Measurements from ENCODE around the gene AP1M1.

The AP1M1 gene

DNA sequence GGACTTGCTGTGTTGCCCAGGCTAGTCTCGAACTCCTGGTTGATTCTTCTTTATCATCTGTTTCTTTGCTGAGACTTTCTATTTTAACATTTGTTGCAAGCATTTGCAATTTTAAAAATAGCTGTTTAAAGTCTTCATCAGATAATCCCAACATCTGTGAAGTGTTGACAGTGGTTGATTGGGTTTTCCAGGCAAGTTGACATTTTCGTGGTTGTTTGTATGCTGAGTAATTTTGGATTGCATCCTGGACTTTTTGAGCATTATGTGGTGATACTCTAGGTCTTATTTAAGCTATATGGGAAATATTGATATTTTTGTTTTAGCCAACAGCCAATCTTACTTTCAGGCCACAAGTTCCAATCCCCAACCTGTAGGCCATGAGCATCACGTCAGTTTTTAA, 25.1 kb downstream of the AP1M1 start:
- TF ChIP-seq EGR1 (IDR thresholded peaks at IDR 0.05) (no peak), FOXM1 (IDR thresholded peaks at IDR 0.05; ENCODE audit: borderline replicate concordance, low read depth) (no peak), RAD21 (IDR thresholded peaks at IDR 0.05; ENCODE audit: low read depth) (no peak), TEAD4 (IDR thresholded peaks at IDR 0.05) (no peak), REST (IDR thresholded peaks at IDR 0.05; ENCODE audit: low read depth) (no peak), CREB1 (IDR thresholded peaks at IDR 0.05; ENCODE audit: low read depth) (no peak), EP300 (IDR thresholded peaks at IDR 0.05; ENCODE audit: borderline replicate concordance) (no peak), TAF1 (IDR thresholded peaks at IDR 0.05; ENCODE audit: low read depth) (no peak), YY1 (IDR thresholded peaks at IDR 0.05; ENCODE audit: low read depth) (no peak), CEBPB (IDR thresholded peaks at IDR 0.05) (no peak)

GRCh38 chr19:16223746-16224145, 26.0 kb downstream of the AP1M1 start:
- no peak for TF ChIP-seq EP300 (IDR thresholded peaks at IDR 0.05; ENCODE audit: borderline replicate concordance)

GRCh38 chr19:16224293-16225045, 26.8 kb downstream of the AP1M1 start:
- no peak for TF ChIP-seq ZBTB7A (IDR thresholded peaks at IDR 0.05; ENCODE audit: low read depth)
- TF ChIP-seq TAF1 (IDR thresholded peaks at IDR 0.05; ENCODE audit: low read depth): no peak
- no peak for TF ChIP-seq TCF12 (IDR thresholded peaks at IDR 0.05; ENCODE audit: low read depth)

DNA sequence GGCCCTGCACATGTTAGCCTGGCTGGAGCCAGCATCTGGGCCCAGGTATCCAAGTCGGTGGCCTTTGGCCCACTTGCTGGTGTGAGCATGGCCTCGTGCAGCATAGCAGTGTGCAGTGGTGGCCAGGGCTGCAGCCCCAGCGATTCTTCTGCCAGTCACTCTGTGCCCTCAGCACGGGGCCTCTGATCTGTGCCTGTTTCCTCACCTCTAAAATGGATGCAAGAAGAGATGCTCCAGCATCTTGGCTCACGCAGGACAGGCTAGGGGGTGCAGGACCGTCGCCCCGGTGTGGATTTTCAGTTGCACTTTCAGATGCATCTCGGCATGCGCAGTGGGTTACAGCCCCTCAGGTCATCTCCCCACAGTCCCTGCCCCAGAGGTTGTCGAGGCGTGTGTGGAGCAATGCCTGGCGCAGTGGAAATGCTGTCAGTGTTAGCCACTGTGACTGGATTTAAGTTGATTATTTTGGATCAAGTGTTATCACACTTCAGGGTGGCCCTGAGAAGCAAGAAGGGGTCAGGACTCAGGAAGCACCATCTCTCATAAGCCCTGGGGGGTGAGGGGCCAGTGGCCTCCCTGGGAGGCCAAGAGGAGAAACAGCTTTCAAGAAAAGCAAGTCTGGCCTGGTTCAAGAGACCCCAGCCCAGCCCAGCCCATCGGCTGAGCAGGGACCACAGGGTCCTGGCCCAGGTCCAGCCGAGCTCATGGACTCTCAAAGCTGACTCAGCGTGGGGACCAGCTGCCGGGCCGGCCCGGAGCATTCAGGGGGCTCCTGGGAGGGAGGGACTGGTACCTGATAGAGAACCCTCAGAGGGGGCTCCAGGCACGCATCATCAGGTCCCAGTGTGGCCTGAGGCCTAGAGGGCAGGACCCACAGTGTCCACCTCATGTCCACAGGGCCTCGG, 27.8 kb downstream of the AP1M1 start:
- no peak for TF ChIP-seq REST (IDR thresholded peaks at IDR 0.05; ENCODE audit: low read depth)
- TF ChIP-seq TAF1 (IDR thresholded peaks at IDR 0.05; ENCODE audit: low read depth): no peak
- TF ChIP-seq EP300 (IDR thresholded peaks at IDR 0.05; ENCODE audit: borderline replicate concordance): no peak
- no peak for TF ChIP-seq ZBTB7A (IDR thresholded peaks at IDR 0.05; ENCODE audit: low read depth)
- TF ChIP-seq FOXM1 (IDR thresholded peaks at IDR 0.05; ENCODE audit: borderline replicate concordance, low read depth): no peak
- no peak for TF ChIP-seq TEAD4 (IDR thresholded peaks at IDR 0.05)
- no peak for TF ChIP-seq MAX (IDR thresholded peaks at IDR 0.05)
- no peak for TF ChIP-seq NFIC (IDR thresholded peaks at IDR 0.05)
- TF ChIP-seq TCF12 (IDR thresholded peaks at IDR 0.05; ENCODE audit: low read depth): no peak
- TF ChIP-seq, protein P1, sequence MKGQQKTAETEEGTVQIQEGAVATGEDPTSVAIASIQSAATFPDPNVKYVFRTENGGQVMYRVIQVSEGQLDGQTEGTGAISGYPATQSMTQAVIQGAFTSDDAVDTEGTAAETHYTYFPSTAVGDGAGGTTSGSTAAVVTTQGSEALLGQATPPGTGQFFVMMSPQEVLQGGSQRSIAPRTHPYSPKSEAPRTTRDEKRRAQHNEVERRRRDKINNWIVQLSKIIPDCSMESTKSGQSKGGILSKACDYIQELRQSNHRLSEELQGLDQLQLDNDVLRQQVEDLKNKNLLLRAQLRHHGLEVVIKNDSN (IDR thresholded peaks at IDR 0.05): no peak
- TF ChIP-seq EGR1 (IDR thresholded peaks at IDR 0.05): no peak
- no peak for TF ChIP-seq YY1 (IDR thresholded peaks at IDR 0.05; ENCODE audit: low read depth)
- no peak for TF ChIP-seq CEBPB (IDR thresholded peaks at IDR 0.05)
- no peak for TF ChIP-seq CREB1 (IDR thresholded peaks at IDR 0.05; ENCODE audit: low read depth)
- TF ChIP-seq RAD21 (IDR thresholded peaks at IDR 0.05; ENCODE audit: low read depth): no peak

DNA sequence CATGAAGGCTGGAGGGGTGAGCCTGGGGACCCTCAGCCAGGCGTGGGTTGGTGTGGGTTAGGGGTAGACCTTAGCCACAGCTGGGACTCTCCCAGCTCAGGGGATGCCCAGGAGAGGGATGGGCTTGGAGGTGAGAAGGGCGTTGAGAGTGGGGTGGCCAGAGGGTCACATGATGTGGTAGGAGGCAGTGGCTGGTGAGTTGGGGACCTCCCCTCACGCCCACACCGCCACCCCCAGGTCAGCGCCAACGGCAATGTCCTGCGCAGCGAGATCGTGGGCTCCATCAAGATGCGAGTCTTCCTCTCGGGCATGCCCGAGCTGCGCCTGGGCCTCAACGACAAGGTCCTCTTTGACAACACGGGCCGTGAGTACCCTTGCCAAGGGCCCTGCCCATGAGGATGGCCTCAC, 28.5 kb downstream of the AP1M1 start:
- TF ChIP-seq TAF1 (IDR thresholded peaks at IDR 0.05; ENCODE audit: low read depth): no peak
- TF ChIP-seq TEAD4 (IDR thresholded peaks at IDR 0.05): no peak
- no peak for TF ChIP-seq ZBTB7A (IDR thresholded peaks at IDR 0.05; ENCODE audit: low read depth)
- TF ChIP-seq NFIC (IDR thresholded peaks at IDR 0.05): no peak
- TF ChIP-seq FOXM1 (IDR thresholded peaks at IDR 0.05; ENCODE audit: borderline replicate concordance, low read depth): no peak
- no peak for TF ChIP-seq REST (IDR thresholded peaks at IDR 0.05; ENCODE audit: low read depth)
- TF ChIP-seq, protein P1 (IDR thresholded peaks at IDR 0.05): no peak
- no peak for TF ChIP-seq EGR1 (IDR thresholded peaks at IDR 0.05)
- no peak for TF ChIP-seq EP300 (IDR thresholded peaks at IDR 0.05; ENCODE audit: borderline replicate concordance)
- no peak for TF ChIP-seq RAD21 (IDR thresholded peaks at IDR 0.05; ENCODE audit: low read depth)
- no peak for TF ChIP-seq TCF12 (IDR thresholded peaks at IDR 0.05; ENCODE audit: low read depth)
- TF ChIP-seq CREB1 (IDR thresholded peaks at IDR 0.05; ENCODE audit: low read depth): no peak
- no peak for TF ChIP-seq CEBPB (IDR thresholded peaks at IDR 0.05)
- TF ChIP-seq MAX (IDR thresholded peaks at IDR 0.05): no peak

Data from Ishikawa (cell line).